ENCODE data around the gene HPCAL1. TPM values are rescaled to one million over a fixed set of nuclear protein-coding genes. Genes with fewer than 3 reads are reported as not detected.
A peak's percentile ranks its signal among the peaks of the same experiment; 100 is the strongest.

The HPCAL1 gene
- total RNA-seq, 4 donors from 2014 or later, result 11.1 to 122 (median 48.9) TPM

DNA sequence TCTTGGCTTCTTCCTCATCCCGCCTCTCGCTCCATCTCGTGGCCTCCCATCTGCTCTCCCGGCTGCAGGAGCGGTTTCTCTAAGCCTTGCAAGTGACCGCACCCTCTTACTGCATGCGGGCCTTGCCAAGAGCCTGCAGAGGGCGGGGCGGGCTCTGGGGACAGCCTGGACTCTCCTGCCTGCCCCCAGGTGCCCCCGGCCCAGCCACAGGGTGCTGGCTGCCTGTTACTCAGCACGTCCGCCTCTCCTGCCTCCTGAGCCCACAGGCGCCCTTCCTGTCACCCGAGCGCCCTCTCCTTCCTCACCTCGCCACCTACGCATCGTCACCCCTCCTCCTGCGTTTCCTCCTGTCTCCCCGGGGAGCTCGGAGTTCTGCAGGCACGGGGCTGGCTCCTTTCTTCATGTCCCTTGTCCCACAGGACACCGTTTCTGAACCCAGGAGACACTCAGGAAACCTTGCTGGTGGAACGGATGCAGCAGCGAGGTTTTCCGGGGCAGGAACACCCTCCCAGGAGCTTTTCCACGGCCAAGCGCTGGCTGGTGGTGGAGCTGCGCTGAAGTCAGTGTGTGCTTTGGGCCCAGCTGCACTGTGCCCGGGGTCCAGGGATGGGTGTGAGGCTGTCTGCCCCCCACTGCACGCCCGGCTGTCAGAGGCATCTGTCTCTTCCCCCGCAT lies 28.5 kb downstream of the HPCAL1 start:
- peaks cover 0 to 36% of the 10 kb centered on the region in 2 donors for H3K4me1 ChIP-seq
- H3K27me3 ChIP-seq, result no peaks in the 10 kb centered on the region
- no peaks in the 10 kb centered on the region for H3K36me3 ChIP-seq
- no peak overlapping the region for H3K4me3 ChIP-seq
- intact Hi-C loops (cut with DNase I; ENCODE audit: low total_unique reads), result no loop called here
- DNase-seq, result peak; percentile 37 to 46
- peak overlapping the region; percentile 56 to 81 for H3K27ac ChIP-seq
- TF ChIP-seq POLR2A (IDR thresholded peaks at IDR 0.05), result no peak
- TF ChIP-seq, protein P1, sequence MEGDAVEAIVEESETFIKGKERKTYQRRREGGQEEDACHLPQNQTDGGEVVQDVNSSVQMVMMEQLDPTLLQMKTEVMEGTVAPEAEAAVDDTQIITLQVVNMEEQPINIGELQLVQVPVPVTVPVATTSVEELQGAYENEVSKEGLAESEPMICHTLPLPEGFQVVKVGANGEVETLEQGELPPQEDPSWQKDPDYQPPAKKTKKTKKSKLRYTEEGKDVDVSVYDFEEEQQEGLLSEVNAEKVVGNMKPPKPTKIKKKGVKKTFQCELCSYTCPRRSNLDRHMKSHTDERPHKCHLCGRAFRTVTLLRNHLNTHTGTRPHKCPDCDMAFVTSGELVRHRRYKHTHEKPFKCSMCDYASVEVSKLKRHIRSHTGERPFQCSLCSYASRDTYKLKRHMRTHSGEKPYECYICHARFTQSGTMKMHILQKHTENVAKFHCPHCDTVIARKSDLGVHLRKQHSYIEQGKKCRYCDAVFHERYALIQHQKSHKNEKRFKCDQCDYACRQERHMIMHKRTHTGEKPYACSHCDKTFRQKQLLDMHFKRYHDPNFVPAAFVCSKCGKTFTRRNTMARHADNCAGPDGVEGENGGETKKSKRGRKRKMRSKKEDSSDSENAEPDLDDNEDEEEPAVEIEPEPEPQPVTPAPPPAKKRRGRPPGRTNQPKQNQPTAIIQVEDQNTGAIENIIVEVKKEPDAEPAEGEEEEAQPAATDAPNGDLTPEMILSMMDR (IDR thresholded peaks at IDR 0.05), result no peak
- no peaks in the 10 kb centered on the region for H3K9me3 ChIP-seq

DNA sequence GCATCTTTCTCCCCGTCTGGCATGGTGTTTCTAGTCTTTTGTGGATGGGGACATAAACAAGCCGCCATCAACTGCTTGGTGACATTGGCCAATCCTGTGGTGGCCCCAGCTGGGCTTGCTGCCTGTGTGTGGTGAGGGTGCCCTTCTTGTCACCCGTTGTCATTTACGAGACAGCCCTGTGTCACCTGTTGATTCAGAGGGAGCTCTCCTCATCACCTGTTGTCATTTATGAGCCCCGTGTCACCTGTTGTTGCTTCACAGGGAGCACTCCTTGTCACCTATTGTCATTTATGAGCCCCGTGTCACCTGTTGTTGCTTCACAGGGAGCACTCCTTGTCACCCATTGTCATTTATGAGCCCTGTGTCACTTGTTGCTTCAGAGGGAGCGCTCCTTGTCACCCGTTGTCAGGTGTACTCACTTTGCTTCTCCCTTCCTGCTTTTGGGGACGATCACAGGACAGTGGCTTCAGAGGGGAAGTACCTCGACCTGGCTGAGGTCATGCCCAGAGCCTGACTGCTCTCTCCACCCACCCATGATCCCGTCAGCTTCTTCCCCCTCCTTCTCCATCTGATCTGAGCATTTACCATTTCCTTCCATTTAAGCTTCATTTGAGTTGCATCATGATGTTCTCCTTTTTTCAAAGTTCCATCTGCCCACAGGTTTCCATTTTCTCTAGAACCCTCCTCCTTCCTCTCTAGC lies 29.1 kb downstream of the HPCAL1 start:
- H3K4me3 ChIP-seq, result no peak overlapping the region
- H3K36me3 ChIP-seq, result no peaks in the 10 kb centered on the region
- intact Hi-C loops (cut with DNase I; ENCODE audit: low total_unique reads), result no loop called here
- H3K9me3 ChIP-seq, result no peaks in the 10 kb centered on the region
- H3K27me3 ChIP-seq, result no peaks in the 10 kb centered on the region
- peak overlapping the region; percentile 56 to 81 for H3K27ac ChIP-seq
- no peak for TF ChIP-seq POLR2A (IDR thresholded peaks at IDR 0.05)
- TF ChIP-seq, protein P1 (IDR thresholded peaks at IDR 0.05), result no peak
- H3K4me1 ChIP-seq, result peaks cover 0 to 36% of the 10 kb centered on the region in 2 donors
- DNase-seq, result no peak

GRCh38 chr2:10332402-10333246 lies 29.9 kb downstream of the HPCAL1 start:
- Histone ChIP-seq H3K36me3 (no peaks in the 10 kb centered on the region), H3K4me3 (no peak overlapping the region), H3K27me3 (no peaks in the 10 kb centered on the region), H3K4me1 (peaks cover 0 to 36% of the 10 kb centered on the region in 2 donors), H3K9me3 (no peaks in the 10 kb centered on the region), H3K27ac (peak overlapping the region; percentile 51 to 81)
- intact Hi-C loops (cut with DNase I; ENCODE audit: low total_unique reads), result no loop called here
- DNase-seq, result no peak
- TF ChIP-seq POLR2A (IDR thresholded peaks at IDR 0.05), result no peak
- TF ChIP-seq, protein P1 (IDR thresholded peaks at IDR 0.05), result no peak

DNA sequence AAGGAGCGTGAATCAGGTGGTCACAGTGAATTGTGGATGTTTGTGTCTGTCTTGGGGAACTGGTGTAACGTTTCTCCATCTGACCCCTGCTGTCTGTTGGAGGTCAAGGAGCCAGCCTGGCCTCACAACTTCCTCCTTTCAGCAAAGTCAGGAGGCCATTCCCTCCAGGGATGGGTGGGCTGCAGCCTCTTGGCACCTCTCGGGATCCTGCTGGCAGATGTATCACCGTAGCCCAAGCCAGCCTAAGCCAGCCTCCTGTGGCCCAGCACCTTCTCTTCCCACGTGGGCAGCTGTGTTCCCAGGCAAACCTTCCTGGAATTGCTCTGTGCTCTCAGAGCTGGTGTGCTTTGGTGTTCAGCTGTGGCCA lies 30.5 kb downstream of the HPCAL1 start:
- Histone ChIP-seq H3K4me3 (no peak overlapping the region), H3K9me3 (no peaks in the 10 kb centered on the region), H3K27me3 (no peaks in the 10 kb centered on the region), H3K4me1 (peaks cover 0 to 36% of the 10 kb centered on the region in 2 donors), H3K27ac (peak overlapping the region; percentile 51 to 81), H3K36me3 (no peaks in the 10 kb centered on the region)
- intact Hi-C loops (cut with DNase I; ENCODE audit: low total_unique reads), result no loop called here
- no peak for TF ChIP-seq POLR2A (IDR thresholded peaks at IDR 0.05)
- TF ChIP-seq, protein P1 (IDR thresholded peaks at IDR 0.05), result no peak
- no peak for DNase-seq
